ENCODE measurements around the gene SAP30BP.

The SAP30BP gene
- 120 to 164 reads per million in 2 donors for total RNA-seq

GRCh38 chr17:75666959-75667790 is at the start of gene SAP30BP, which contains the start of gene RECQL5:
Gene SAP30BP (plus strand): TSS chr17:75667338. CDS start chr17:75667373, 35 bp downstream.
Gene RECQL5 (minus strand): TSS chr17:75667154. CDS start chr17:75666557, 597 bp downstream.
- DNase-seq = peak; percentile 93 to 98 (median 97)

- no peak for DNase-seq
Observed at GRCh38 chr17:75617675-75618074, 49.5 kb upstream of the SAP30BP start.

DNA sequence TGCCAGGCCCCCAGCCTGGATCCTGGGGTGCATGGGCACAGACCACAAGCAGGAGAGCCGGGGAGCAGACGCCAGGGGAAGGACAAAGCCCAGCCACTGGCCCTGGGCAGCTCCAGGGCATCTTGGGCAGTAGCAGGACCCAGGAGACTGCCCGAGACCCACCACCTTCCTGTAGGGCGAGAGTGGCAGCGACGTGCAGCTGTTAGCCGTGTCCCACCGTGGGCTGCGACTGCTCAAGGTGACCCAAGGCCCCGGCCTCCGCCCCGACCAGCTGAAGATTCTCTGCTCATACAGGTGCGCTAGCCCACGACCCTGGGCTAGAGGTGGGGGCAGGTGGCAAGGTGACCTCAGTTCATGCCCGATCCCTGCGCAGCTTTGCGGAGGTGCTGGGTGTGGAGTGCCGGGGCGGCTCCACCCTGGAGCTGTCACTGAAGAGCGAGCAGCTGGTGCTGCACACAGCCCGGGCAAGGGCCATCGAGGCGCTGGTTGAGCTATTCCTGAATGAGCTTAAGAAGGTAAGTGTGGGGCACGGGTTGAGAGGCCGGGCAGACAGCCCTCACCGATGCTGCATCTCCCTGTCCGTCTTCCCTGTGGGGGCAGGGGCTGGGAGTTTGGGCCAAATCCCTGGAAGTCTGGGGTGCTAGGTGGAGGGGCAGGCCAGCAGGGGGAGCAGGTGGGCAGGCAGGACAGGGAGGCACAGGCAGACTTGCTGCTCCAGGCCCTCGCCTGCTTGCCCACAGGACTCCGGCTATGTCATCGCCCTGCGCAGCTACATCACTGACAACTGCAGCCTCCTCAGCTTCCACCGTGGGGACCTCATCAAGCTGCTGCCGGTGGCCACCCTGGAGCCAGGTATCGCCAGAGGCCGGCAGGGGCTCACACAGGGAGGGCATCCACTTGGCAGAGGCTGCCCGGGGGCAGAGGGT is 47.4 kb upstream of the SAP30BP start:
- DNase-seq = peak in 1 of 5 experiments; percentile 22

DNA sequence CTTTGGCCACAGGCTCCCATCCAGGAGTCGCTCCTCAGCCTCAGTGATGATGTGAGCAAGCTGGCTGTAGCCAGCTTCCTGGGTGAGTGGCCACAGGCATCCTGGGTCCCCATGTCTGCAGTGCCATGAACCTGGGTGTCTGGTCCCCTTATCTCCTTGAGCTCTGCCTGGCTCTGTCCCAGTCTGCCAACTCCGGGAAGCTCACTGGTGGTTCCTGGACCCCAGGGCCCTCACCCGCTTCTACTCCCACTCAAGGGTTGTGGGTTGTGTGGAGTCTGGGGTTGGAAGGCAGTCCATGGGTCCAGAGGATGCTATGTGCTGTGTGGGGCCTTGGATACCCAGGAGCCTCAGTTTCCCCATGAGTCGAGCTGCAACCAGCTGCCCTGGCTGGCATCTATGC is 45.6 kb upstream of the SAP30BP start:
- no peak for DNase-seq

GRCh38 chr17:75622076-75622475 is 45.1 kb upstream of the SAP30BP start:
- DNase-seq = no peak

DNA sequence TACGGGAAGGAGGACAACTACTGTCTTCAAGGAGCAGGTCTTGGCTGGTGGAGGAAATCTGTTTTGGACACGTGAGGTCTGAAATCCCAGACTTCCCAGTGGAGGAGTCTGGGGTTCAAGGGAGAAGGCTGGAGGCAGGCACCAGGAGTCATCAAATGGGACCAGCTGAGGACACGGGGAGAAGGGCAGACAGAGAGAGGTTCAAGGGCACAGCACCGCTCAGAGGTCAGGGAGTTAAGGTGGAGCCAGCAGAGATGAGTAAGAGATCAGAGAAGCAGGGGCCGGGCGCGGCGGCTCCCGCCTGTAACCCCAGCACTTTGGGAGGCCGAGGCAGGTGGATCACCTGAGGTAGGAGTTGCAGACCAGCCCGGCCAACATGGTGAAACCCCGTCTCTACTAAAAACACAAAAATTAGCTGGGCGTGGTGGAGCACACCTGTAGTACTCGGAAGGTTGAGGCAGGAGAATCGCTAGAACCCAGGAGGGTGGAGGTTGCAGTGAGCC is 44.3 kb upstream of the SAP30BP start:
- no peak for DNase-seq

GRCh38 chr17:75623386-75623785 is 43.8 kb upstream of the SAP30BP start:
- DNase-seq = no peak

GRCh38 chr17:75624021-75624420 is 43.1 kb upstream of the SAP30BP start:
- no peak for DNase-seq

DNA sequence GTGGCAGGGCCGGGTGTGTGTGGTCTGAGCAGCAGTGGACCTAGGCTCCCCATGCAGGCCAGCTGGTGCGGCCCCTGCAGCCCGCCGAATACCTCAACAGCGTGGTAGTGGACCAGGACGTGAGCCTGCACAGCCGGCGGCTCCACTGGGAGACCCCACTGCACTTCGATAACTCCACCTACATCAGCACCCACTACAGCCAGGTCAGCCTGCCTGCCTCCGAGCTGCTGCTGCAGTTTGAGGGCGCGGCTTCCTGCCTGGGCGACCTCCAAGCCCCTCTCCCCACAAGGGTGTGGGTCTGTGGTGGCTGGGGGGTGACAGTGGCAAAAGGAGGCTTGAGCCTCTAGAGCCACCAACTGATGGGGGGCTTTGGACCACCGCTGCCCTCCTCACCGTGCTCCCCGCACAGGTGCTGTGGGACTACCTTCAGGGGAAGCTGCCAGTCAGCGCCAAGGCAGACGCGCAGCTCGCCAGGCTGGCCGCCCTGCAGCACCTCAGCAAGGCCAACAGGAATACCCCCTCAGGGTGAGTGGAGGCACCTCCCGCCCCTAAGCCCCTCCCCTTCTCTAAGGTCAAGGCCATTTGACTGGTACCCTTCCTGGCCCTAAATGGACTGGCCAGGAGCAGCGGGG is 42.3 kb upstream of the SAP30BP start:
- DNase-seq = no peak

- no peak for DNase-seq
Observed at GRCh38 chr17:75625813-75626486, 41.2 kb upstream of the SAP30BP start.

- no peak for DNase-seq
Observed at GRCh38 chr17:75626496-75627038, 40.6 kb upstream of the SAP30BP start.

- no peak for DNase-seq
Observed at GRCh38 chr17:75627094-75627493, 40.0 kb upstream of the SAP30BP start.

DNA sequence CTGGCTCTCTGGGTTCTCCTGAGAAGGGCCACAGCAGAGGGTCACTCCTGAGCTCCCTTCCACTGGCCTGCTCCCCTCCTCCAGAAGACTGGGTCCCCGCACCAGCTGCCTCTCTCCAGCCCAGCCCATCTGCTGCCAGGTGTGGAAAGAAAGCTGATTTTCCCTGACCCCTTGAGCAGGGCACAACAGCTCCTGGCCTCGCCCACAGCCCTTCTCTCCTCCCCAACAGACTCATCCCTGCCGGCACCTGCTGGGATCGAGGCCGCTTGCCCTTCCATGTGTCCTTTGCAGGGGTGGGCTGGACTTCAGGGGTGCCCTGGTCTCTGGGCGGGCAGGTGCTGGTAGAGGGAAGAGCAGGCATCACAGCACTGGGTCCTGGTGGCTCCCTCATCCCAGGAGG is 38.7 kb upstream of the SAP30BP start:
- no peak for DNase-seq

DNA sequence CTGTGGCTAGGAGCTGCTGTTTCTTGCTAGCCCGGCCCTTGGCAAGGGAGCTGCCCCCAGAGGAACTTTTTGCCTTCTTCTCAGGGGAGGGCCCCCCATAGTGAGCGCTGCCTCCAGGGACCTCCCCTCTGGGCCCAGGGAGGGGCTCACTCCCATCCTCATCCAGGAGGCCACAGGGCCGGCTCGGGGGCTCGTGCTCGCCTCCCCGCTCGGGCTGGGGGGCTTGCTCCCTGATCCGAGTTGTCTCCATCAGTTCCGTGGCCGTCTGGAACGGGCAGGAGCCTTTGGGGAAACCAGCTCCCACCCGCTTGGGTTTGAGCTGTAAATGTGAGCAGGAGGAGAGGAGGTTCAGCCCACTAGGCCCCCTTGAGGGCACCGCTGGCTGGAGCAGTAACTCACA is 38.0 kb upstream of the SAP30BP start:
- no peak for DNase-seq

GRCh38 chr17:75630071-75630917 is 36.8 kb upstream of the SAP30BP start:
- DNase-seq = no peak

GRCh38 chr17:75631353-75631752 is 35.8 kb upstream of the SAP30BP start:
- DNase-seq = no peak

DNA sequence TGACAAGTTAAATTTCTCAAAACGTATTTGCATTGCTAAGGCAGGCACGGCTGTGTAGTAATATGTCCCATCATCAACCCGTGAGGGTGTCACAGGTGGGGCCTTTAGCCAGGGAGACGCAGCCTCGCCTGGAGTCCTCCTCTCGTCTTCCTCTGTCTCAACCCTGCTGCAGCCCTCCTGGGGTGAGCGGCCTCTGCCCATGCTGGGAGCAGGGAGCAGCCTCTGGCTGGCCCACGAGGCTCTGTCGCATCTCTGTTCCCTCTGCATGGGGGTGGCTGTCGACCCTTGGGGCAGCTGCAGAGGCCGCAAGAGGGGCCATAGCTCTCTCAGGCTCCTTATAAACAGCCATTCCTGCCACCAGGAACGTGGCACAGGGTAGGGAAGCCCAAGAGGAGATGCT is 34.7 kb upstream of the SAP30BP start:
- no peak for DNase-seq

- peak; percentile 52 to 75 (median 72) for DNase-seq
Observed at GRCh38 chr17:75632863-75633485, 34.2 kb upstream of the SAP30BP start, which contains the start of gene SMIM5. Gene SMIM5 (plus strand): TSS chr17:75633434. CDS start chr17:75640202, 6,768 bp downstream.

DNA sequence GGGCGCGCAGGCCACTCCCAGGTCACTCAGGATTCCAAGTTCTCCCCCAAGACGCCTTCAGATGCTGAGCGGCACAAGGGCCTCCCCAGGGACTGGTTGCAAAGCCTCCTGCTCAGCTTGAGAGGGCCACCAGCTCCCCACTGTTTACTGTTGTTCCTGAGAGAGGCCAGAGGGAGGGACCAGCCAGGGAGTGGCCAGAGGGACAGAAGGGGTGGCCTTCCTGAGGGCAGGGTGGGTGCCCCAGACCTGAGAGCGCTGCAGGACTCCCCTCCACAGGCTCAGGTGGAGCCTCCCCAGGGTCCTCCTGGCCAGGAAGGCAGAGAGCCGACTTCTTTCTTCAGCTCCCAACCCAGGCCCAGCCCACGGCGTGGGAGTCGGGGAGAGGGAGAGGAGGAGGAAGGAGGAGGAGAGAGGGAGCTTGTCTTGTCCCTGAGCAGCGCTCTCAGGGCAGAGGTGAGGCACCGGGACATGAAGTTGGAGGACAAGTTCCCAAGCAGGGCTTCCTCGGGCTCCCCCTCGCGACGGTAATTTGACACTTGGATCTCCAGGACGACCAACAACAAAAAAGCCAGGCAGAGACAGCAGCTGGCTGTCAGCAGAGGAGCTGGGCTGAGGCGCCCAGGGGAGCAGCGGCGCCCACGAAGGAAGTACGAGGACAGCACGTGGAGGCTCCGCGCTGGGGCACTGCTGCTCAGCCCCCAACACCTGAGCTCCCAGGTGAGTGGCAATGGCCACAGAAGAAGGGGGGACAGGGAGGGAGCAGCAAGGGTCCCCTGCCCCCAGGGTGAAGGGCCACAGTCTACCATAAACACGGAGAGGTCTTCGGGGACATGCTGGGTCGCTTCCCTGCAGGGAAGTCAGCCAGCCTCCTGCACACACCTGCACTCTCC is 33.4 kb upstream of the SAP30BP start:
- DNase-seq = peak in 3 of 5 experiments; percentile 23 to 55 (median 23)

All from T-helper 2 cell (primary cell).